B cell (primary cell): ENCODE results near the gene ADGRV1. TPM values are rescaled to one million over a fixed set of nuclear protein-coding genes. Genes with fewer than 3 reads are reported as not detected.

ENCODE experiments used
- ATAC-seq: fragments of 200-7000 bp; cut with Tn5 transposase; one replicate; pipeline ENCODE4 v1.10.0; 2021; ENCODE audit warnings: low read depth, mild to moderate bottlenecking, moderate number of reproducible peaks, moderate library complexity
- CTCF ChIA-PET: fragments of 350-600 bp; sonication (Branson Sonifier 250); formaldehyde crosslinking; loops from one replicate; lab custom pipeline; 2021; ENCODE audit warnings: antibody characterized with exemption, inconsistent platforms; lab: Charles Lee
- POLR2A ChIA-PET: fragments of 350-600 bp; sonication (Branson Sonifier 250); formaldehyde crosslinking; loops from one replicate; lab custom pipeline; 2021; ENCODE audit warnings: antibody characterized with exemption; lab: Charles Lee
- DNase-seq: peaks from one replicate; pipeline ENCODE4 v3.0.0; 2013
- H2AFZ ChIP-seq: 2 replicates; pipeline ENCODE4 v1.6.1; 2012; ENCODE audit warnings: mild to moderate bottlenecking, low read depth, low read length; ENCODE audit not compliant: insufficient read depth, poor library complexity, severe bottlenecking
- H3K27ac ChIP-seq, 2 donors: 1 replicate in 1 of 2; 2 replicates in 1 of 2; pipeline ENCODE4 v1.5.1; 2012 to 2013; ENCODE audit warnings: low read length in 2 of 2, mild to moderate bottlenecking in 2 of 2, moderate library complexity in 1 of 2
- H3K27me3 ChIP-seq, 4 experiments: fragments of 200-600 bp in 1 of 4; sonication (generic) in 1 of 4; replicated peaks in 1 of 4; 1 replicate in 2 of 4; 2 replicates in 2 of 4; pipeline versions ENCODE4 v1.6.1 to v1.7.0; 2013 to 2016; ENCODE audit warnings: low read length in 3 of 4, mild to moderate bottlenecking in 2 of 4, mixed read lengths in 1 of 4, moderate library complexity in 1 of 4; ENCODE audit not compliant: insufficient read depth in 4 of 4, control insufficient read depth in 3 of 4; ENCODE audit errors: control extremely low read depth in 1 of 4
- H3K36me3 ChIP-seq, 2 experiments: replicated peaks in 1 of 2; 1 replicate in 1 of 2; 2 replicates in 1 of 2; pipeline versions ENCODE4 v1.6.1 to v1.7.1; 2013; ENCODE audit warnings: low read length in 1 of 2; ENCODE audit not compliant: insufficient read depth in 2 of 2, control insufficient read depth in 1 of 2; ENCODE audit errors: control extremely low read depth in 1 of 2, extremely low read depth in 1 of 2
- H3K4me1 ChIP-seq, 2 donors: fragments of 200-600 bp in 1 of 2; sonication (generic) in 1 of 2; 1 replicate in 1 of 2; 2 replicates in 1 of 2; pipeline versions ENCODE4 v1.5.1 to v1.6.1; 2013 to 2017; ENCODE audit warnings: low read length in 2 of 2; ENCODE audit not compliant: control insufficient read depth in 2 of 2, insufficient read depth in 2 of 2
- H3K4me2 ChIP-seq: replicated peaks from 2 replicates; pipeline ENCODE3; 2012; ENCODE audit warnings: mild to moderate bottlenecking, low read depth, low read length; ENCODE audit not compliant: poor library complexity, severe bottlenecking
- H3K4me3 ChIP-seq, 5 experiments: fragments of 200-600 bp in 1 of 5; sonication (generic) in 1 of 5; 1 replicate in 3 of 5; 2 replicates in 2 of 5; pipeline versions ENCODE4 v1.5.1 to v1.7.0; 2011 to 2016; ENCODE audit warnings: low read length in 4 of 5, mild to moderate bottlenecking in 4 of 5, low read depth in 2 of 5, control low read depth in 1 of 5, moderate library complexity in 1 of 5; ENCODE audit not compliant: insufficient read depth in 1 of 5; ENCODE audit errors: control extremely low read depth in 1 of 5, extremely low read depth in 1 of 5
- H3K79me2 ChIP-seq: fragments of 200-600 bp; sonication (generic); one replicate; pipeline ENCODE4 v1.6.0; 2016; ENCODE audit warnings: low read length; ENCODE audit not compliant: control insufficient read depth, insufficient read depth
- H3K9ac ChIP-seq: fragments of 200-600 bp; sonication (generic); 2 replicates; pipeline ENCODE4 v1.6.1; 2017; ENCODE audit warnings: mild to moderate bottlenecking, low read length, moderate library complexity
- H3K9me3 ChIP-seq, 3 donors: one replicate each; pipeline versions ENCODE4 v1.6.1 to v1.7.1; 2013; ENCODE audit warnings: low read length in 2 of 3; ENCODE audit not compliant: control insufficient read depth in 2 of 3, insufficient read depth in 1 of 3; ENCODE audit errors: control extremely low read depth in 1 of 3
- H4K20me1 ChIP-seq: 2 replicates; pipeline ENCODE4 v1.6.0; 2012; ENCODE audit warnings: mild to moderate bottlenecking, low read length; ENCODE audit not compliant: insufficient read depth, control insufficient read depth, poor library complexity, severe bottlenecking
- H3K27ac Mint-ChIP-seq: one replicate; pipeline ENCODE4 v1.8.0; 2021; ENCODE audit warnings: mixed read lengths
- H3K27me3 Mint-ChIP-seq: one replicate; pipeline ENCODE4 v1.8.0; 2021; ENCODE audit warnings: mixed read lengths
- H3K4me1 Mint-ChIP-seq: one replicate; pipeline ENCODE4 v1.8.0; 2021; ENCODE audit warnings: mixed read lengths
- H3K4me3 Mint-ChIP-seq: one replicate; pipeline ENCODE4 v1.8.0; 2021; ENCODE audit warnings: mixed read lengths
- H3K9me3 Mint-ChIP-seq: one replicate; pipeline ENCODE4 v1.8.0; 2022; ENCODE audit warnings: mixed read lengths; ENCODE audit not compliant: insufficient read depth
- CTCF ChIP-seq: fragments of 200-600 bp; IDR thresholded peaks from one replicate; pipeline ENCODE4 v1.8.0; 2022; ENCODE audit warnings: antibody characterized with exemption, mild to moderate bottlenecking
- EZH2 ChIP-seq: IDR thresholded peaks from 2 replicates; pipeline ENCODE4 v1.6.1; 2012; ENCODE audit warnings: borderline replicate concordance, low read depth, mild to moderate bottlenecking, moderate library complexity, low read length; ENCODE audit not compliant: insufficient read depth, poor library complexity, severe bottlenecking
- WGBS: methylation state at CpG from one replicate; pipeline ENCODE4 v1.1.5; 2013; ENCODE audit warnings: missing lambda C conversion rate; ENCODE audit not compliant: insufficient coverage; 5-methylcytosine and 5-hydroxymethylcytosine counted together
- intact Hi-C: fragments of 100-400 bp; cut with micrococcal nuclease; formaldehyde crosslinking; loops from one replicate; pipeline ENCODE4 v1.10.0; 2022
- polyA plus RNA-seq: library from polyadenylated mRNA; depleted of rRNA; stranded (reverse); fragments of >200 nt; gene quantifications from 2 replicates; pipeline ENCODE4 v1.2.3, GENCODE V29; 2012
- total RNA-seq, 2 donors: library from RNA; stranded (reverse); fragments of 120-200 nt in 1 of 2; gene quantifications; 1 replicate in 1 of 2; 2 replicates in 1 of 2; pipeline versions ENCODE4 v1.2.3 to v1.2.4, GENCODE V29; 2013 to 2022

Gene ADGRV1
- total and polyA plus RNA-seq, 2 donors (not counting 1 experiment from before 2014, with no cell fraction given), result 0.07 TPM; not detected in 1

GRCh38 chr5:90997082-90997481 lies 438.5 kb downstream of the ADGRV1 start:
- Mint-ChIP-seq H3K27me3 (peaks cover 7% of the 10 kb centered on the region), H3K27ac (no peak overlapping the region), H3K4me1 (no peaks in the 10 kb centered on the region), H3K9me3 (peaks cover 4% of the 10 kb centered on the region), H3K4me3 (no peak overlapping the region)
- no peaks in the 10 kb centered on the region for H3K36me3 ChIP-seq
- H3K9ac ChIP-seq, result no peak overlapping the region
- H4K20me1 ChIP-seq, result no peaks in the 10 kb centered on the region
- no peak overlapping the region for H3K4me3 ChIP-seq
- no peaks in the 10 kb centered on the region for H3K79me2 ChIP-seq
- no peak overlapping the region for H3K4me2 ChIP-seq
- no peak overlapping the region for H3K27ac ChIP-seq
- H3K4me1 ChIP-seq, result no peaks in the 10 kb centered on the region
- TF ChIP-seq EZH2, result no peak
- no peak for TF ChIP-seq CTCF
- POLR2A ChIA-PET, result no interaction called here
- ATAC-seq, result no peak
- H3K27me3 ChIP-seq, result no peaks in the 10 kb centered on the region
- intact Hi-C loops, result no loop called here
- WGBS, result 86% methylated on average over 2 of the region's 4 CpGs
- no peak overlapping the region for H2AFZ ChIP-seq
- peaks cover 0 to 4% (median 0%) of the 10 kb centered on the region in 3 donors for H3K9me3 ChIP-seq
- no peak for DNase-seq
- CTCF ChIA-PET, result no interaction called here

- POLR2A ChIA-PET, result no interaction called here
- H3K4me2 ChIP-seq, result no peak overlapping the region
These were observed 442.1 kb downstream of the ADGRV1 start for GRCh38 chr5:91000743-91001142.

More at GRCh38 chr5:91000743-91001142, 442.1 kb downstream of the ADGRV1 start:
- CTCF ChIA-PET, result no interaction called here
- Histone ChIP-seq H3K4me1 (no peaks in the 10 kb centered on the region), H3K79me2 (no peaks in the 10 kb centered on the region), H2AFZ (no peak overlapping the region), H3K9ac (no peak overlapping the region), H3K36me3 (no peaks in the 10 kb centered on the region), H3K4me3 (no peak overlapping the region), H3K9me3 (peaks cover 0 to 4% (median 0%) of the 10 kb centered on the region in 3 donors), H4K20me1 (no peaks in the 10 kb centered on the region), H3K27ac (no peak overlapping the region), H3K27me3 (no peaks in the 10 kb centered on the region)
- Mint-ChIP-seq H3K4me3 (no peak overlapping the region), H3K4me1 (no peaks in the 10 kb centered on the region), H3K27ac (no peak overlapping the region), H3K27me3 (peaks cover 3% of the 10 kb centered on the region), H3K9me3 (no peaks in the 10 kb centered on the region)
- TF ChIP-seq EZH2 (no peak), CTCF (no peak)
- ATAC-seq, result no peak
- whole genome bisulfite sequencing, result no CpG with 5 or more reads among the region's 1 CpG
- DNase-seq, result no peak
- intact Hi-C loops, result no loop called here
